GM23338 (cell line): Measurements from ENCODE around the gene GNG12. TPM values are rescaled to one million over a fixed set of nuclear protein-coding genes. Genes with fewer than 3 reads are reported as not detected.

Experiments
- ATAC-seq: fragments of 200-7000 bp; cut with Tn5 transposase; 3 replicates; pipeline ENCODE4 v1.9.1; 2020
- DNase-seq: peaks from one replicate; pipeline ENCODE4 v3.0.0-alpha.2; 2015; ENCODE audit warnings: low spot score
- H2AFZ ChIP-seq: fragments of 200-600 bp; sonication (generic); 2 replicates; pipeline ENCODE4 v1.8.0; 2016; ENCODE audit warnings: antibody characterized with exemption, mild to moderate bottlenecking, moderate library complexity
- H3F3A ChIP-seq: fragments of 200-600 bp; sonication (generic); replicated peaks from 2 replicates; pipeline ENCODE4 v1.8.0; 2017; ENCODE audit warnings: antibody characterized with exemption, mixed run types, low read depth
- H3K27ac ChIP-seq: fragments of 200-600 bp; sonication (generic); 2 replicates; pipeline ENCODE4 v1.6.1; 2016; ENCODE audit warnings: low read depth
- H3K27me3 ChIP-seq: fragments of 200-600 bp; sonication (generic); 2 replicates; pipeline ENCODE4 v1.8.0; 2016; ENCODE audit warnings: mild to moderate bottlenecking, mixed run types, moderate library complexity; ENCODE audit not compliant: insufficient read depth
- H3K36me3 ChIP-seq: fragments of 200-600 bp; sonication (generic); 2 replicates; pipeline ENCODE4 v1.8.0; 2016; ENCODE audit warnings: mild to moderate bottlenecking; ENCODE audit not compliant: insufficient read depth
- H3K4me1 ChIP-seq: fragments of 200-600 bp; sonication (generic); 2 replicates; pipeline ENCODE4 v1.8.0; 2016; ENCODE audit warnings: mild to moderate bottlenecking, moderate library complexity; ENCODE audit not compliant: insufficient read depth
- H3K4me2 ChIP-seq: fragments of 200-600 bp; sonication (generic); 2 replicates; pipeline ENCODE4 v1.7.1; 2017; ENCODE audit warnings: mixed run types
- H3K4me3 ChIP-seq: fragments of 200-600 bp; sonication (generic); 2 replicates; pipeline ENCODE4 v1.6.1; 2016; ENCODE audit warnings: mixed run types
- H3K79me2 ChIP-seq: fragments of 200-600 bp; sonication (generic); replicated peaks from 2 replicates; pipeline ENCODE4 v1.8.0; 2017; ENCODE audit warnings: mild to moderate bottlenecking; ENCODE audit not compliant: insufficient read depth
- H3K9me2 ChIP-seq: fragments of 200-600 bp; sonication (generic); 2 replicates; pipeline ENCODE4 v1.8.0; 2017; ENCODE audit not compliant: insufficient read depth
- H4K20me1 ChIP-seq: fragments of 200-600 bp; sonication (generic); replicated peaks from 2 replicates; pipeline ENCODE4 v1.8.0; 2017; ENCODE audit warnings: mild to moderate bottlenecking; ENCODE audit not compliant: insufficient read depth
- H3K27ac Mint-ChIP-seq: 2 replicates; pipeline ENCODE4 v1.8.0; 2020; ENCODE audit warnings: inconsistent platforms, mild to moderate bottlenecking, moderate library complexity, mixed read lengths
- H3K27me3 Mint-ChIP-seq: 3 replicates; pipeline ENCODE4 v1.8.0; 2022; ENCODE audit warnings: low read depth, mild to moderate bottlenecking, moderate library complexity, mixed read lengths, inconsistent platforms; ENCODE audit not compliant: insufficient read depth, poor library complexity
- H3K36me3 Mint-ChIP-seq: 3 replicates; pipeline ENCODE4 v1.8.0; 2021; ENCODE audit warnings: low read depth, mild to moderate bottlenecking, inconsistent platforms, moderate library complexity, mixed read lengths
- H3K4me1 Mint-ChIP-seq: 3 replicates; pipeline ENCODE4 v1.8.0; 2020; ENCODE audit warnings: mild to moderate bottlenecking, inconsistent platforms, mixed read lengths
- H3K4me3 Mint-ChIP-seq: 3 replicates; pipeline ENCODE4 v1.8.0; 2021; ENCODE audit warnings: moderate library complexity, mild to moderate bottlenecking, inconsistent platforms, mixed read lengths
- H3K9me3 Mint-ChIP-seq: 3 replicates; pipeline ENCODE4 v1.8.0; 2020; ENCODE audit warnings: moderate library complexity, mild to moderate bottlenecking, inconsistent platforms, mixed read lengths
- ETS1 ChIP-seq: IDR thresholded peaks from 2 replicates; pipeline ENCODE4 v1.6.1; 2016; ENCODE audit warnings: antibody characterized with exemption
- EZH2phosphoT487 ChIP-seq: fragments of 200-600 bp; sonication (generic); IDR thresholded peaks from one replicate; pipeline ENCODE4 v1.8.1; 2018; ENCODE audit warnings: antibody characterized with exemption; ENCODE audit not compliant: unreplicated experiment
- NANOG ChIP-seq: IDR thresholded peaks from 2 replicates; pipeline ENCODE4 v1.6.1; 2016; ENCODE audit warnings: antibody characterized with exemption, borderline replicate concordance
- POLR2AphosphoS5 ChIP-seq: IDR thresholded peaks from 2 replicates; pipeline ENCODE4 v1.6.1; 2016; ENCODE audit warnings: antibody characterized with exemption, low read depth
- STAT1 ChIP-seq: IDR thresholded peaks from one replicate; pipeline ENCODE4 v1.6.1; 2016; ENCODE audit warnings: antibody characterized with exemption; ENCODE audit not compliant: unreplicated experiment
- ZNF114 ChIP-seq: fragments of 250-450 bp; sonication (Bioruptor Pico); IDR thresholded peaks from 2 replicates; pipeline ENCODE4 v1.5.0; 2020; ENCODE audit warnings: mild to moderate bottlenecking, moderate library complexity
- ZNF331 ChIP-seq: fragments of 250-450 bp; sonication (Bioruptor Pico); IDR thresholded peaks from 2 replicates; pipeline ENCODE4 v1.5.0; 2020; ENCODE audit warnings: low read depth, mild to moderate bottlenecking, moderate library complexity
- ZNF462 ChIP-seq: fragments of 250-450 bp; sonication (Bioruptor Pico); IDR thresholded peaks from 2 replicates; pipeline ENCODE4 v1.5.0; 2020; ENCODE audit warnings: mild to moderate bottlenecking, moderate library complexity
- polyA plus RNA-seq: library from polyadenylated mRNA; unstranded; fragments of >200 nt; fragmentation: Nextera tagmentation; extraction: Ambion mirVana; gene quantifications from 2 replicates; pipeline ENCODE4 v1.2.1, GENCODE V29; 2016
- total RNA-seq: library from RNA; depleted of rRNA; stranded (reverse); fragments of >200 nt; shearing (Covaris generic); gene quantifications from 2 replicates; pipeline ENCODE4 v1.2.3, GENCODE V29; 2014

The GNG12 gene
- total and polyA plus RNA-seq, 2 experiments from 2014 or later, result 13.4 to 33.0 TPM

GRCh38 chr1:67688526-67689219, 144.6 kb downstream of the GNG12 start (continued):
- no peak for TF ChIP-seq ZNF462 (CRISPR knock-in tag)
- TF ChIP-seq ETS1, result no peak

GRCh38 chr1:67687649-67688048, 145.6 kb downstream of the GNG12 start:
- H3K36me3 Mint-ChIP-seq, result peaks cover 25% of the 10 kb centered on the region
- Histone ChIP-seq H3K79me2 (peaks cover 15% of the 10 kb centered on the region), H3K4me1 (peaks cover 17% of the 10 kb centered on the region), H3K36me3 (peaks cover 7% of the 10 kb centered on the region), H4K20me1 (peaks cover 4% of the 10 kb centered on the region; the same call in 1 of the 2 replicates), H3F3A (0 out of 2 replicates have a peak, but pooled peaks cover 3% of the 10 kb centered on the region), H3K27ac (no peak overlapping the region), H3K4me2 (no peak overlapping the region), H3K9me2 (no peaks in the 10 kb centered on the region), H3K4me3 (peak overlapping the region; percentile 95; the same call in 1 of the 2 replicates), H3K27me3 (no peaks in the 10 kb centered on the region), H2AFZ (no peak overlapping the region)
- peaks cover 7% of the 10 kb centered on the region for H3K27me3 Mint-ChIP-seq
- H3K27ac Mint-ChIP-seq, result peak overlapping the region; percentile 47; the same call in 1 of the 2 replicates
- H3K4me3 Mint-ChIP-seq, result peak overlapping the region; percentile 11; the same call in 2 of the 3 replicates
- no peak for ATAC-seq
- H3K9me3 Mint-ChIP-seq, result no peaks in the 10 kb centered on the region; the same call in 2 of the 3 replicates
- DNase-seq, result no peak
- peaks cover 27% of the 10 kb centered on the region for H3K4me1 Mint-ChIP-seq
- TF ChIP-seq ZNF114 (CRISPR knock-in tag) (no peak), POLR2AphosphoS5 (no peak), NANOG (no peak), EZH2phosphoT487 (no peak), STAT1 (no peak), ZNF331 (CRISPR knock-in tag) (no peak), ZNF462 (CRISPR knock-in tag) (no peak)
